GM21529 (cell line): ENCODE measurements around the gene GNGT1.

Experiments used
- ATAC-seq: cut with Tn5 transposase; IDR thresholded peaks from one replicate; pipeline ENCODE4 v1.9.1; 2021; ENCODE audit not compliant: unreplicated experiment

The GNGT1 gene

DNA sequence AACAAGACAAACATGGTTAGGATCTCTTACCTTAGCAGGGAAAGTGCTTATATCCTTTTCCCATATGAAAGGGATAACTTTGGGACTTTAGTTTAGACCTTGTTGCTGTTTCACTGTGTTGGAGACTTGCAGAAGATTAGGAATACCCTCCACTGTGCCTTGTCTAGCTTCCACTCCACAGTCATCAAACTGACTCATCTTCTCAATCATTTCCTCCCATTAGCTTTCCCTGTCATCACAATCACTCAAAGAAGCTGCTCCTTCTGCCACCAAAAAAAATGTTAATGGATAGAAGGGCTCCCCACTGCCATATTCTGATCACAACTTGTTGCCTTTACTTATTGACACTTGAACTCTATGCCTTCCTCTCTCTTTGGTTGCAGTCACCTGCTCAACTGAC, 31.9 kb downstream of the GNGT1 start:
- no peak for ATAC-seq

DNA sequence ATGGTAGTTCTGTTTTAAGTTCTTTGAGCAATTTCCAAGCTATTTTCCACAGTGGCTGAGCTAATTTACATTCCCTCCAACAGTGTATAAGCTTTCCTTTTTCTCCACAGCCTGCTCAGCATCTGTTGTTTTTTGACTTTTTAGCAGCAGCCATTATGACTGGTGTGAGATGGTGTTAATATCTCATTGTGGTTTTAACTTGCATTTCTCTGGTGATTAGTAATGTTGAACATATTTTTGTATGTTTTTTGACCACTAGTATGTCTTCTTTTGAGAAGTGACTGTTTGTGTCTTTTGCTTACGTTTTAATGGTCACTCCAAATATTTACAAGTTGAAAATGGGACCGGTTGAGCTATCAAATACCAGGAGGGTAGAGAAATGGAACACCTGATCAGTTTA, 35.6 kb downstream of the GNGT1 start:
- ATAC-seq: no peak

DNA sequence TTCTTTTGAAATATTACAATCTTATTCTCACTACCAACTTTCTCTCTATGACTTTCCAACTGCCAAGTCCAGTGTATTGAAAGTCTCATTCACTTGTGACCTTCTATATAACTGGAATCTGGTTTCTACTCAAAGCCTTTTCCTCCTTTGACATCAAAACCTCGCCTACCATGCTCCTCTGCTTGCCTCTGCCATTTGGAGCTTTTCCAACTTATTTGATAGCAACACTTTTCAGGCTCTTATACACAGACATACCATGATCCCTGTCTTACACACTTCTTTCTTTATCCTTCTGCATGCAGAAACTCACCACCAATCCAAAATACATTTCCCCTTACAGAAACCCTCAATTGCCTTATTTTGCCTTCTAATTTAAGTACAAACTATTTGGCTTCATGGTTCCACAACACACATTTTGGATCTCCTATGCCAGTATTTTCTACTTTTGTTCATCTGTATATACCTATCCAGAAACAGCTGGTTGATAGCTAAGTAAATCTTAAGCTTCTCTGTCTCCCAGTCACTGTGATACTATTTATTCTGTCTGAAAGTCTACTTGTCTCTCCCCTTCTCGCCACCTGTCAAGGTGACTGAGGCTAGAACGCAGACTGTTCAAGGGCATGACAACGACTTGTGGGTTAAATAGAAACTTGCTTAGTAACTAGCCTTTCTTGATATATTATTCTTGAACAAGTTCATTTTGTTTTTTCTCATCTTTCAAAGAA, 37.6 kb downstream of the GNGT1 start:
- ATAC-seq: no peak

DNA sequence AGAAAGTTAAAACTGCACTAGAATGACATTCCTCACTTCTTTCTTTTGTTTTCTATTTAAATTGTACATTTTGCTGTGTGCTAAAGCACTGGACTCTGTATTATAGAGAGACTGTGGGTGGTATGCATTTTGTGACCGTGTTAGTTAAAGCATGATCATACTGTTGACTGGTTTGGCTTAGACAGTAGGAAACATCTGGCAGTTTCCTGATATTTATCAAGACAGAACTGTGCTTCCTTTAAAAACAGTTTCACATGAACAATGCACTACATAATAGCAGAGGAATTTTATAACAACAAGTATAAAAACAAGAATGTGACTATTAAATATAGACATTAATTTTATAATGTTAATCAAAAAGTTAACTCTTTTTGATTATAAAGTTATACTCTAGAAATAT, 38.3 kb downstream of the GNGT1 start:
- no peak for ATAC-seq

DNA sequence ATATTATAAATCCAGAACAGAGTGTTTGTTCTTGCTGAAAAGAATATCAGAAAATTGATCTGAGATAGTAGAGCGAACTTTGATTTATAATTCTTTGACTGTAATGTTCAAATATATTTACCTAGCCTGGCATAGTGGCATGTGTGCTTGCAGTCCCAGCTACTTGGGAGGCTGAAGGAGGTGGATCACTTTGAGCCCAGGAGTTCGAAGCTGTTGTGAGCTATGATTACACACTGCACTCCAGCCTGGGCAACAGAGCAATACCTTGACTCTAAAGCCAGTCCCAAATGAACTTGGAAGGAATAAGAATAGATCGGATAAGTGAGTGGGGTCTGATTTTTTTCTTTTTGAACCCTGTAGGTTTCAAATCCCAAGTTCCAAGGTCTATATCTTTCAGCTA, 38.7 kb downstream of the GNGT1 start:
- ATAC-seq: no peak

DNA sequence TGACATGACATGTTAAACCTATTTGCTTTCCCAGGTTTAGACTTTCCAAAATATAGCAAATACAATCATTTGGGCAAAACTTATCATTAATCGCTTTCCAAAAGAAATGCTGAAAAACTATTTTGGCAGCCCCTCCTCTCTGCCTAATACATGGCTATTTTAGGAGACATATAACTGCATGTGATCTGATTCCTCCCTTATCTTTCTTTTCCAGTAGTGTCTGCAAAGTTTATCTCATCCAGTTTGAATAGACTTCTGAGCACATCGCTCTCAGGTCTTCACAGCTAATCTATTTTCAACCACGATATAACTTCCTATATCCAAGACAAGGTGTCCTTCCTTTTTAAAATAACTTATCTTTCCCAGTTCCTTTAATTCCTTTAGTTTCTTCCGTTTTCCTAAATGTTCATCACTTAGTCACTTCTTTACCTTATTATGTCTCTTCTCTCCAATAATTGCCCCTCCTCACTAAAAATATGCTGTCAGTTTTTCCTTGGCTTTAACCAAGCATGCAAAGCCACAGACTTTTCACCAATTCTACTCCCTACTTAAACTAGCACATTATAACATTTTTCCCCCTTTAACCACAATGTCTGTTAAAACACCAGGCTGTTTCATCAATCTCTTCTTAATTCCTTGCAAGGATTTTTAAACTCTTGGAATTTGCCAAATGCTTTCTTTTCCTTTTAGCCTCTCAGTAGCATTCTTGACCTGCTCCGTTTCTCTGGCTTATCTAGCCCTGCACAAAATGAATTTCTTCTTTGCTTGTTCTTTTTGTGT, 39.6 kb downstream of the GNGT1 start:
- ATAC-seq: no peak

DNA sequence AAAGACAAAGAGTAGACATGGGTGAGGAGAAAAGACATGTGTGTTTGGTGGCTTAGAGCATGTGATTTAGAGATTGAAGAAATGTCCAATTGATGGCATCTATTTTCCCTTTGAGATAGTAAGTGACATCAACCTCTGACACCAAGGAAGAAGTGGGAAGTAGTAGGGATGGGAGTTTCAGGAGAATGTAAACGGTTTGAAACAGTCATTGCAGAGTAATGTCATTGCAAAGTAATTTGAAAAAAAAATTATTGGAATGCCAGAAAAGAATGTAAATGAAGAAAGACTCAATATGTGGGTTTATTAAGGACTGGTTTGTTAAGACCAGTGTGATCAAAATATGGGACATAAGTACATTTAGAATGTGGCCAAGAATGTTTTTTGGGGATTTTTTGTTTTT, 41.7 kb downstream of the GNGT1 start:
- ATAC-seq: no peak

DNA sequence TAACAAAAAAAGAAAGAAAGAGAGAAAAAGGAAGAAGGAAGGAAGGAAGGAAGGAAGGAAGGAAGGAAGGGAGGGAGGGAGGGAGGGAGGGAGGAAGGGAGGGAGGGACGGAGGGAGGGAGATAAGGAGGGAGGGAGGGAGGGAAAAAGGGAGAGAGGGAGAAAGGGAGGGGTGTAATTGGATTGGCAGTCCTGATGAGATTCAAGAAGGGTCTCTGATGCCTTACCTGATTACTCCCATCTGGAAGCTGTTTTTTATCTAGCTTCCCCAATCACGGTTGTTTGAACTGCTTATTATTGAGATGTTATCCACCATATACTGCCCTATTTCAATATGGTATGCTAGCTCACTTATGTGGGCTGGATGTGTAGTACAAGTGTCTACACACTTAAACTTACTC, 42.5 kb downstream of the GNGT1 start:
- no peak for ATAC-seq

DNA sequence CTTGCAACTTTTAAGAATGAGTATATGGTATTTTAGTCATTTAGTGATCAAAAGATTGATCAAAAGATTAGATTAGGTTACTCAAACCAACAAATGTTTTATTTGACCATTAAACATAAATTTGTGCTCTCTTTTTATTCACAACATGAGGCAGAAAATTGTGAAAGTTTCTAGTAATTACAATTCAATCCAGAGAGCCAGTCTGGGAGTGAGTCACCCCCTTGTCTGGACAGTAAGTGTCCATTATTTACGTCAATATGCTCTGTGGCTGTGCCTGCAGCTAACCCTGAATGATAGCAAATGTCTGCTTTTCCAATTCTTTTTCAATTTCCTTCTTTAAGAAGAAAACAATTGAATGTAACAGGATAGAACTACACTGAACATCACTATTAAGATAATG, 43.1 kb downstream of the GNGT1 start:
- no peak for ATAC-seq

DNA sequence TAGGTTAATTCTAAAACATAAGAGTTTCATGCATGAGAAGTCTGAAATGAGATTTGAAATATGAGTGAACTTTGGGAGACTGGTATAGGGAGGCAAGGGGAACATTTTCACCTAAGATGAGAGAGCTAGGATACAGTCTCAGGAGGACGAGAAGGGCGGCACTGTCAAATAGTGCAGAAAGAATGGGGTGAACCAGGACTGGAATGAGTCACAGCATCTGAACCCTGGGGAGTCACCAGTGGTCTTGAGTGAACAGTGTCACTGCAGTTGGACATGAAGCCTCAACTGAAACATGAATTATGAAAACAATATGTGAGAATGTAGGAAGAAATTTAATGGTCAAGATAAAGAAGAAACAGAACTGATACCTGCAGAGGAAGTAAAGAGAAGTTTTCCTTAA, 48.9 kb downstream of the GNGT1 start:
- peak; percentile 85 for ATAC-seq

DNA sequence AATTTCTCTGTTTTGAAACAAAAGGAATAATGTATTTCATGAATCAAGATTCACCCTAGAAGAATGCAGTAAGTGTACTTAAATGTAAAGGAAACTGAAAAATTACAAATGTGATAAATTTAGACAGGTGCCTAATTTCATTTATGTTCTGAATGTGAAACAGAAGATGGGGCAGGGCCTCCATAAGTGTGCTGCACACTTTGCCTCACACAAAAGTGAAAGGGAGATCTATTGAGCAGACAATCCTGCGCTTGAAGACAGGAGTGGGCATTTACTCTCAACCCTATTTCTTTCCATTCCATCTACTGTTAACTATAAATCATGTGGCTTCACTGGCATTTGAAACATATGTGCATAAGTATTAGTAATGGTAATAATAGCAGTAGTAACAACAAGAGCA, 51.4 kb downstream of the GNGT1 start:
- peak; percentile 55 for ATAC-seq

DNA sequence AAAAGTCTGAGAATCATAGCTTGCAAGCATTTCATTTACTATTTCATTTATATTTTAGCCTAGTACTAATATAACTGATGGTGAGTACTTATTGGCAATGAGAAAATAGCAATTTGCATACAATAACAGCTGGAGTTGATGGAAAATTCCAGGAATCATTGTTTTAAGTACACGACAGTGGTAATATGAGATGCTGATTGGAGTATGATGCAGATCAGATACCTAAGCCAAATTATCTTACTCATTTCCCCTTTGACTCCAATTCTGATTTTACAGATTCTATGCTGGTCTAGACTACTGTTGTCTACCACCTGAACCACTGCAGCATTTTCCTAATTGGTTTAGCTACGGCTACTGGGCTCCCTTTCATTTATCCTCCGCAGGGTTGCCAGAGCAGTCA, 51.8 kb downstream of the GNGT1 start:
- no peak for ATAC-seq

DNA sequence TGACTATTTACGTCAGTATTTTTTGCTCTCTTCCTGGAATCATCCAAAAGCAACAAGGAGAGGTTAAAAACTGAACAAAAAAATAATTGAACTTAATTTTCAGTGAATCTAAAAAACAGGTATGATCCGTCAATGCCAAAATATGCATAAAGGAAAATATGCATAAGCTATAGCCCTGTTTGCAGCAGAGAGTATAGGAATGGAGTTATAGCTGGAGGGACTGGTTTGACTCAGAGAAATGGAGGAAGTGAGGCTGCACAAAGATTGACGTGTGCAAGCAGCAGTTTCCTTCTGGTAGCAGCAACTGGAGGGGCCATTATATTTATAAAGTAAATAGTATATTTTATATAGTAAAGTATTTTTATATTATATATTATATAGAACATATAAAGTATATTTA, 52.3 kb downstream of the GNGT1 start:
- ATAC-seq: peak; percentile 34
